T-helper 9 cell (primary cell): ENCODE results near the gene TCP11.

Experiments
- DNase-seq: peaks from one replicate; pipeline ENCODE4 v3.0.0-alpha.2; 2020
- total RNA-seq, 2 donors: gene quantifications; one replicate each; lab custom pipeline; 2026; lab: John Stamatoyannopoulos, UW

TCP11 gene
- 0 reads per million in 2 donors for total RNA-seq

DNA sequence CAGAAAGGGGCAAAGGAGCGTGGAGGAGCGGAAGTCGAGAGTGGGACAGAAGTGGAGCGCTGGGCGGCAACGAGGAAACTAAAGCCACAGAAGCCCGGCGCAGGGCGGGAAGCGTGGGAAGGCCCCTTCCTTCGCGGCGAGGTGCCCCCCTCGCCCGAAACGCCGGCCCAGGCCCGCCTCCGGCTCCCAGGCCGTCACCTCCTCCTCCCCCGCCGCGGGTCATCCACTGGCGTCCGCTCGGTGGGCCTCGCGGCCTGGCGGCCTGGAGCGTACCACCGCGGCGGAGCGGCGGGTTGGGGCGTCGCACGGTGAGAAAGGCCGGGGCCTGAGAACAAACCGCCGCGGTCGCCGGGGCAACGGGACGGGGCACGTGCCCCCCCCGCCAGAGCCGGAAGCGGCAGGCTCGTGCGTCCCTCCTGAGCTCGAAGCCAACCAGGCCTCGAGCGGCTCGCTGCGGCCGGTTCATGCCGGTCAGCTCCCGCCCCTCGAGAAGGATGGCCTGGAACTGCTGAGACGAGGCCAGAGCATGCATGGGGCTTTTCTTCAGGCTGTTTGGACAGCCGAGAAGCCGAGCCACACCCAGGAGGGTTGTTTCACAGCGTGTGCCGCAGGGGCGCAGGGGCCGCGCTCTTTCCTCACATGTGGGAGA is at the start of gene TCP11:
TCP11 (minus strand) TSS at position 333 of the 649 bp plus-strand sequence. CDS start 469 bp downstream, outside the sequence.
- DNase-seq, result no peak

DNA sequence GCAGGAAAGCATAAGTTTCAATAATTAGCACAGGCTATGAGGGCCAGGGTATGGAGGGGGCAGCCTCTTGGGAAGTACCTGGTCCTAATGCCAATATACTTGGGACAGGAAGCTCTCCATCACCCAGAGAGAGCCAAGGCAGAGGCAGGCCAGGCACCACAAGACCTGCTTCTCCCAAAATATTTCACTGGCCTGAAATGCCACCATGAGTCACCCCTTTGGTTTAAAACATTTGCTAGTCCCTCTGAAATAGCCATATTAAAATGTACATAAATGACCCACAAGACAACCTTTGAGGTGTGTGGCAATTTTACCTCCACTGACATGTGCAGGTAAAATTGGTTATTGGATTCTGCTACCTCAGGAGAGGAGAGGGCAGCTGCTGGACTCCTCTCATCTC is 49.2 kb upstream of the TCP11 start:
- no peak for DNase-seq

DNA sequence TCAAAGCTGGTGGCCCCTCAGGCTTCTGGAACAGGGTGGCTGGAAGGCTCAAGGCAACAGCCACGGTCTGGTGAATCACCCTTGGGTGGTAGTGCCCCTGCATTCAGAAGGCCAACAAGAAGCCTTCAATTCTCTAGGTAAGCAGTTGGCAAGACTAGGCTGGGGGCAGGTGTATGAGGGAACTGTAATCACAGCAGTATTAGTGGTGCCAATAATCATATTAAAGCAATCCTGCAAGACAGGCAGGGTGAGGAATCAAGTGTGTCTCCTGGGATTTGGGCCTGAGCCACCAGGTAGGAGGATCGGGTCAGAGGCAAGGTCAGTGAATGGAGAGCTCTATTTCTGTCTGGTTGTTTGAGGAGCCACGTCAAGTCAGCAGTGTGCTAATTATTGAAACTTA is 47.7 kb upstream of the TCP11 start:
- DNase-seq, result no peak

DNA sequence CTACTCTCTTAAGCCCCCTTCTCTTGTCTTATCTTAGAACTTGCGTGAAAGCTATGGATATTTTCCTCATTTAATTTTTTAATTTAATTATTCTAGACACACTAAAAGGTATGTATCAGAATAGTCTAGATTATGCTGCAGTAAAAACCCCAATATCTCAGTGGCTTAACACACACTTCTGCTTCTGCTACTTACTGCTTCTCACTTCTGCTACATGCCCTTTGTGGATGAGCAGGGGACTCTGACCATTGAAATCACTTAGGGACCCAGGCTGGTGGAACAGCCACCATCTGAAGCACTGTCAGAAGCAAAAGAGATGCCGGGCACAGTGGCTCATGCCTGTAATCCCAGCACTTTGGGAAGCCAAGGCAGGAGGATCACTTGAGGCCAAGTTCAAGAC is 45.4 kb upstream of the TCP11 start:
- DNase-seq, result no peak

DNA sequence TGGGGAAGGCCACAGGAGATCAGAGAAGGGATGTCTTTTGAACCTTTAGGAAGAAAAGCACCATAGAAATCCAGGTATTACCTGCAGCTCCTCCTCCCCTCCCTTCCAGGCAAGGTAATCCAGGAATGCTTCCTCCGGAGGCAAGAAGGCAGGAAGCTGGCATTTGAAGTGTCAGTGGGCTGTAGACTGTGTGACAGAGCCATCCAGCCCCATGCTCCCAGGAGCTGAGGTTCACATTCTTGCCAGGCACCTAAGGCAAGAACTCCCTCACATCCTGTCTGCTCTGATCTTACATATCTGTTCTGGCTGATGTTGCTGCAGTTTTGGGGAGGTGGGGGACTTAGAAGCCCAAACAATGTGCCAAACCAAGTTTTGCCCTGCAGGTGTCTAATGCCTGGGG is 44.8 kb upstream of the TCP11 start:
- DNase-seq, result no peak

DNA sequence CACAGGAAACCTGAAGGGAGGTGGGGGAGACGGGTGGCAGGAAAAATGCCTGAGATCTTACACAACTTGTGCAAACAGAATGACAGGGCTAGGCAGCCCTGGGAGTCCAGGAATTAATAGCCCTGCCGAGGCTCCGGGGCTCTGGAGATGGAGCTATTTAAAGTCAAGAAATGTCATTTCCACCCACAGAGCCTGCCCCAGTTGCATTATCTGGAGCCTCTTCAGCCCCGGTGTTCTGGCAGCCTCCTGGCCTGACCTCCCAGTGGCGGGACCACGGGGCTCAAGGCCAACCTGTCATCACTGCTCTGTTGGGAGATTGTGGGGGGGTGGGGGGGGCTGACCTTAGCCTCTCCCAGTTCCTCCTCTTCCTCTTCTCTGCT is 44.2 kb upstream of the TCP11 start:
- DNase-seq, result no peak

DNA sequence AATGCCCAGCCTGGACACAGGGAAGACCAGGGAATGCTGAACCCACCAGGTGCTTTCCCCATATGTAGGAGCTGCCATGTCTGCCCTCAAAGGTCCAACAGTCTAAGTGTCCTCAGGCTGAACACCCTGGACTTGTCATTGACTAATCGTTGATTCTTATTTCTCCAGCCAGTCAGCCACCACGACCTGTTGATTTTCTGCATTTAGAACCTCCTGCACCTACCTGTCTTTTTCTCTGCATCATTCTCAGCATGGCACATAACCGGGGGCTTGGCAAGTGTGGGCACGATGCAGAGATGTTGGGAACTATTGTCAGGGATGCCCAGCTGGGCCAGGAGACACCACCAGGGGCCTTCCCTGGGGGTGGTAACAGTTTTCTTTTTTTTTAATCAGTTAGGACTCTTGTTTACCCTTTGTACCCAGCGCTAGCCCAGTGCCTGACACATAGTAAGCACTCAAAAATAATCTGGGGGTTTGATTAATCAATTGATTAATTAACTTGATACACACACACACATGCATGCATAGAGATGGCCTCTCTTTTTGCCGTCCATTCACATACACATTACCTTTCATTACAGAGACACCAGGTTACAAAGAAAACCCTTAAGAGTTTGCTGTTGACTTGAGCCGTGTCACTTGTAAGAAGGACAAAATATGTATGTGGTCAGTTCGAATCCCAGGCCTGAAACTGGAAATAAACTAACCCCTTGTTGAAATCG is 43.6 kb upstream of the TCP11 start:
- no peak for DNase-seq

DNA sequence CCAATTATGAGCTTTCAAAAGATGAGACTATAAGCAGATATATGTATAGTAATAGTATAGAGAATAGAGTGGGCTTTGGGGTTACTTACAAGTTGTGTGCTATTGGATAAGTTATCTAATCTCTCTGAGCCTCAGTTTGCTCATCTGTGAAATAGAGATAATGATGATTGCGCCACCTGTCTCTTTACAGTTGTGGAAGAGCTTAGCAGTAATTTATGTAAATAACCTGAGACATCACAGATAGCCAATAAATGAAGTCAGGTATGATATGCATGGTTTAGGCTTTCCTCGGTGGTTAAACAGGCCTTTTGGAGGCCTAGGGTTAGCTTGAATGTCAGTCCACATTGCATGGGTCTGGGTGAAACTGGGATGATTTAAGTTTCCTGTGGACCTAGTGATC is 42.8 kb upstream of the TCP11 start:
- DNase-seq, result no peak

DNA sequence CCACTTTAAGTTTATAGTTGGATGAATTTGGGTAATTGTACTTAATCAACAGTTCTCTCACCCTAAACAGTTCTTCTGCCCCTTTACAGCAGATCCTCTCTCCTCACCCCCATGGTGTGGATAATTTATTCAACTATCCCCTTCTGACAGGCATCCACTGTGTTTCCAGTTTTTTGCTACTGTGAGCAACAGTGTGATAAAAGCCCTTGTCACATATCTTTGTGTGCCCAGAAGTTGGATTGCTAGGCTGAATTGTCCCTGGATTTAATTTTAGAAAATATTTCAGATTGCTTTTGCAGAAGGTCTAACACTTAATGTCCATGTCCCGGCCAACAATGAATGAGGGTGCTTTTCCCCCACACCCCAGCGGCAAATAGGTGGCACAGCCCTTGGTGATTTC is 42.1 kb upstream of the TCP11 start:
- no peak for DNase-seq

DNA sequence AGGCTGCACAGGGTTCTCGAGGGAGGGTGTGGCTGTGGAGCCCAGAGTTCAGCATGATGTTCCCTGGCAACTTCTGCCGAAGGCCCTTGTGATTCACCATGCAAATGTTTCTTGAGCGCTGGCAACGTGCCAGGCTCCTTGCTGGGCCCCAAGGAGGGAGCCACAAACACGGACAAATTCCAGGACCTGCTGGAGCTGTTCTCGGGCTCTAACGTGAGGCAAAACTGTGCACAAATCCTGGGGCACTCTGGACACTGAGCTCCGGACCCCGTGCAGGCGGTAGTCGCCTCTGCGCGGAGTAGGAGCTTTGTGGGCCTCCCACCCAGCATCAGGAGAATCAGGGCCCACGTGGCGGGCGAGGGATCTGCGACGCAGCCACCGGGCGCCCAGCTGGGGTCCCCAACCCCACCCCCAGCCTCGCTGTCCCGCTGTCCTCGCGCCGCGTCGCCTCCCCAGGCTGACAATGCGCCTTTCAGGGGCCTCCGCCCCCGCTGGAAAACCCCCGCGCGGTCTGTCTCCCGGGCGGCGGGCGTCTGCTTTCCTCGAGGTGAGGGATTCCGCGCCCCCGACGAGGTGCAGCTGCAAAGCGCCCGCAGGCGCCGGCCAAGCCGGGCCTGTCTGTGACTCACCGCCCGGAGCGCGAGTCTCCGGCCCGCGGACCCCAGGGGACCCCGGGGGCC is 40.9 kb upstream of the TCP11 start:
- DNase-seq, result no peak

DNA sequence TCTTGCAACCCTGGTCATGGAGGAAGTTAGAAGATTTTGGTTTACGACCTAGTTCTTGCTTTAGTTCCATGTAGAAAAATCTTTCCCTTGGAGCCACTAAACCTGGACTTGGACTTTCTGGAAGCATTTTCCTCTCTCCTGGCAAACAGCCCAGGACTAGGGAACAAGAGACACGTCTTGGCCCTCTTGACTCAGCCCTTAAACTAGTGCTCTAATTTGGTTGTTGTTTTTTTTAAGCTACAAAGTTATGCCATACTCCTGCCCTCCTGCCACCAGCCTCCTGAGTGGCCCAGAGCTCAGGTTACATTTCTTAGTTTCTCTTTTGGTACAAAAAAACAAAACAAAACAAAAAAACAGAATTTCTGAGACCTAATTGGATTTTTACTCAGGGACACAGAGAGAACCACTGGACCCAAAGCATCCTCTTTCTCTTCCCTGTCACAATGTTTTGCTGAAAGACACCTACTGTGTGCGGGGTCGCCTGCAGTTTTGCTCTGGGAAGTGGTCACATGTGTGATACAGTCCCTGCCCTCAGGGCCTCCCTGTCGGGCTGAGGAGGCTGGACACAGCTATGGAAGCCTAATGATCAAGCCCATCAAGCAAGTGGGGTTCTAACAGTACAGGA is 40.3 kb upstream of the TCP11 start:
- no peak for DNase-seq

DNA sequence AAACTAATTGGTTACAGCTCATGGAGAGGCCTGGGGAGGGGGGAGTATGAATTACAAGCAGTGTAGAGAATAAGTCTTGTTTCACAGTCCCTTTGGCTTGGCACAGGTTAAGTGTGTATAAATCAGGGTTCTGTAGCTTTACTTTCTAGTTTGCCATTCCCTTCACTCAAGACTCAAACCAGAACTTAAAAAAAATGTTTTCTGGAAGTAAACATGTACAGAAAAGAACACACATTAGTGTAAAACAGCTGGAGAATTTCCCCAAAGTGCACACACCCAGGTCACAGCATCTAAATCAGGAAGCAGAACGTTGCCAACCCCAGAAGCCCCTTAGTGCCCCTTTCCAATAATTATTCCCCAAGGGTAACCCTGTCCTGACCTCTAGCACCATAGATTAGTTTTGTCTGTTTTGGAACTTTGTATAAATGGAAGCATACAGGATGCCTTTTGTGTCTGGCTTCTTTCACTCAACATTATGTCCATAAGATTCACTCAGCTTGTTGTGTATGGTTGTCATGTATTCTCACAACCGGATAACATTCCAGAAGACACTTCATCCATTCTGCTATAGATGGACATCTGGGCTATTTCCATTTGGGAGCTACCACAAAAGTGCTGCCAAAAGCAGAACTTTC is 38.9 kb upstream of the TCP11 start:
- no peak for DNase-seq

DNA sequence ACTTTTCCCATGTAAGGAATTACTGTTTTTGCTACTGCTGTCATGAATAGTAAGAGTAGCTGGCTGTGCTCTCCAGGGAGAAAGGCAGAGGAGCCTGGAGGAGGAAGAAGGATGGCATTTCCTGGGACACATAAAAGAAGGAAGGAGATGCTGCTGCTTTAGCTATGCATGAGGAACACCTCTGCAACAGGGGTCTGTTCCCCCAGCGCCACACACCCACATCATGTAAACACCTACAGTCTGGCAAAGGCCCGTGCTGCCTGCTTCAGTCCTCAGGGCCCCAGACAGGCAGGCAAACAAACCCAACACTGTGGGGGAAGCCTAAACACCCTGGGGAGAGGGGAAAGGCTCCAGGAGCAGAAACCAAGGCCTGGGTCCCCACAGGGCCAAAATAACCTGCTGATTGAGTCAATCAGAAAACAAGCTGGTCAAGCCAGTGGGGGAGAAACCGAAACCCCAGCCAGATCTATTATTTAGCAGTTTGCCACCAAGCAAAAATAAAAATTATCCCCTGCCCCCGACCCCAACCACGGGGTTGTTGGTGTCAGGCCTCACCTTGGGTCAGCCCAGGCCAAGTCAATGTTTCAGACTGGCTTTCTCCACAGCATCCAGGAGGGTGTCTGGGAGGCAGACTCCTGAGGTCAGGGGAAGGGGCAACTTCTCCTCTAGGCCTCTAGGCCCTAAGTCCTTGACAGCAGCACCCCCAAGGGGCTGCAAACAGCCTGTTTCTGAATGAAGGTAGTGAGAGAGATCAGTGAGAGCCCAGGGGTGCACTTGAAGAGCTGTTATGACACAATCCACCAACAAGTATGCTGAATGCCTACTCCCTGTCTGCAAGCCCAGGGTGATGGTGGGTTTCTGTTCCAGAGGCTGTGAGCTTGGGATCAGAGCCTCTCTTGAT is 38.0 kb upstream of the TCP11 start:
- no peak for DNase-seq

DNA sequence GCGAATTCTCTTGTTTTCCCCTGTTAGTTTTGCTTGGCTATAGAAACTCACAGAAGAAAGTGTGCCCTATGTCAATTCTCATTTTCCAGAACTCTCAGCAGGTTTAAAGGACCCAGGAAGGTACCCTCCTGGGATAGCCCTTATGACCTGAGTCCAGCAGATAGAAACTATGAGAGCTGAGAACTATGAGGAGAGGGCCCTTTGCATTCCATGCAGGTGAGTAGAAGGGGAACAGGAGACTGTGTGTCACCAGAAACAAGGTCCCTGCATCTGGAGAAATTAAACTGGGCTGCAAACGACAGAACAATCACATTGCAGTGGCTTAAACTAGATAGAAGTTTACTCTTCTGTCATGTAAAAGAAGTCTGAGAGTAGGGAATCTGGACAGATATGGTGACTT is 36.9 kb upstream of the TCP11 start:
- DNase-seq, result no peak

DNA sequence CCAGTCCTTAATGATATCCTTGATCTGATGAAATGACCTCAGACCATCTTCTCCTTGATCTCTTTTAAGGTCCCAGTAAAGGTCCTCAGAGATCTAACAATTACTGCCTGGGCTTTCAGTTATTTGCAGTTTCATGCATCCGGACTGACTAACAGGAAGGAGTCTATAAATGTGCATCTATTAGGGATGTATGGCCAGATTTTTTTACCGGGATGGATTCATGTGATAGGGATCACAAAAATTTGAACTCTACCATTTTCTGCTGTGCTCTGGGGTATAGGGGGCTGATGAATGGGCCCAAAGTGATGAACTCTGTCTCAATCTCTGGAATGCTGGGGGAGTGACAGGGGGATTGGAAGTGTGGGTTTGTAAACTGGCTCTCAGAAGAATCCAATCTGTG is 36.5 kb upstream of the TCP11 start:
- no peak for DNase-seq

DNA sequence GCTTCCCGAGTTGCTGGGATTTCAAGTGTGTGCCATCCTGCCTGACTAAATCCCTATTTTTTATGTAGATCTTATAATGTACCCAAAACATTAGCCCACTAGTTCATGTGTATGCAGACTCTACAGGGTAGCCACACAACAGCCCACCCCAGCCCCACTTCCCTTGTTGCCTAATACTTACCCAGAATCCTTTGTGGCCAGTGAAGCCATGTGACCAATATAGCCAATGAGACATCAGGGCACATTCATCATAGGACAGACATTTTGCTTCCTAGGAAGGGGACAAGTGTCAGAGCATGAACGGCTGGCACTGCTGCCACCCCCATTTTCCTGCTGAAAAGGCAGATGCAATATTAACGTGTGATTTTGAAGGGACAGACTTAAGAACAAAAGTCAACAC is 36.0 kb upstream of the TCP11 start:
- no peak for DNase-seq

DNA sequence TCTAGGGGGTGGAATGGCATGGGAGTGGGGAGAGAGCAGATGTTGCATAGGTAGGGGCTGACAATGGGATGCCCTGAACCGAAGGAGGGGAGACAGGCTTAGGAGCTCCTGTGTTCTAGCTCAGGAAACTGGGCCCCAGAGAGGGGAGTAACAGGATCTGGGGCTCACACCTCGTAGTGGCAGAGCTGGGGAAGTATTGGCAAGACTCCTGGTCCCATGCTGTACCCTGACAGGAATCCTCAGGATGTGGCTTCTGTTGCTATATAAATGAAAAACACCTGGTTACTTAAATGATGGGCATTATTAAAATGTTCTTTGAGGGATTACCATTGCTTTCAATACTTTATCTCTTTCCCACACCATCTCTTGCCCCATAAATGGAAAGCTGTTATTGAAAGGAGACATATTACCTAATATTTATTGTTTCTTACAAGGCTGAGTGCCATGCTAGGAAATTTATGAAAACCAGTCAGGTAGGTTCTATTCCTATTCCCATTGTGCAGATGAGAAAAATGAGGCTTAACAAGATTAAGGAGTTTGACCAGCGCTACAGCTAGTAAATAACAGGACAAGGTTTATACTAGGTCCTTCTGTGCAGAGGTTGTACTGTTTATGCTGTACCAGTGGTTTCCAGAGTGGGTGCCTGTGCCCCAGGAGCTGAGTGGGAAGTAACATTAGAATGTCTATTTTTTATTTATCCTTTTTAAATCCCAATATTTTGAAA is 35.3 kb upstream of the TCP11 start:
- DNase-seq, result no peak

DNA sequence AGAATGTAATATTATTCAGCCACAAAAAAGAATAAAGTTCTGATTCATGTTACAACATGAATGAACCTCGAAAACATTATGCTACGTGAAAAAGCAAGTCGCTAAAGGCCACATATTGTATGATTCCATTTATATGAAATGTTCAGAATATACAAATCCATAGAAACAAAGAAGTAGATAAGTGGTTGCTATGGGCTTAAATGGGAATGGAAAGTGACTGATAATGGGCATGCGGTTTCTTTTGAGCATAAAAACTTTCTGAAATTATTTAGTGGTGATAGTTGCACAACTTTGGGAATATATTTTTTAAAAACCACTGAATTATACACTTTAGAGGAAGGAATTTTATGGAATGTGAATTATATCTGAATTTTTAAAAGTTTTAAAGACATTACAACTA is 33.4 kb upstream of the TCP11 start:
- DNase-seq, result no peak

DNA sequence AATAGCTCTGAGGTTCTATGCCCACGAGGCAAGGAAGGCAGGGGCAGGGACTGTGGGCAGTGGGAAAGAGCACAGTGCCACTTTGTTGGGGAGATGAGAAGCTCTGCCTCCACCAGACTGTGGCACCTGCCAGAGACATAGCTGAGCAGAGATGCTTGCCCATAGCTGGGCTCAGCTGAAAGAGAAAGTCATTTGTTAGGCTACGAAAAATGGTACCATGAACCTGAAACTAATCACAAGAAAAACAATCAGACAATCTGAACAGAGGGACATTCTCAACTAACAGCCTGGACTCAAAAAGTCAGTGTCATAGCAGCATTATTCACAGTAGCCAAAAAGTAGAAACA is 32.9 kb upstream of the TCP11 start:
- DNase-seq, result no peak

DNA sequence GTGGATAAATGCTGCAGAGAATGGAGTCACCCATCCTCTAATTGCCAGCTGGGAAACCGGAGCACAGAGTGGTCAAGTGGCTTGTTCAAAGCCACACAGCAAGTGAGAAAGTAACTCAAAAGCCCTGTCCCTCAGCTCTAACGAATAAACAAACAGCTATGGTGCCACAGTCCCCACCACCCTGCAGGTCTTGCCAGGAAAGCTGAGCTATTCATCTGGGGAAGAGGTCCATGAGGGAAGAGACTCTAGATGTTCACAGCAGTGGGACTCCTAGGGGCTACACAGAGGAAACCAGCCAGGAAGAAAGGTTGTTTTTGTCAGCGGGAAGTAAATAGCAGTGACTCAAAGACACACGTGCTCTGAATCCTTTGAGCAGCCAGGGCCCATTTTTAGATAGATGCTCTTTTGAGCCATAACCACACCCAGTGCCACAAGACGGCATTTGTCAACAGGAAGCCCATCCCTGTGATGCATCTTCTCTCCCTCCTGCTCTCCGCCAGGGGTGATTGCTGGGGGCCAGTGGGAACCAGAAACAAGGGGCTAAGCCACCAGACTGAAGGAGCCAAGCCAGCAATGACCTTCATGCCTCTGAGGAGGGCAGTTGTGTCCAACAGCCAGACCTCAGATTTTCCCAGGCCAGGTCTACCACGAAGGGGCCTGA is 32.4 kb upstream of the TCP11 start:
- DNase-seq, result no peak

DNA sequence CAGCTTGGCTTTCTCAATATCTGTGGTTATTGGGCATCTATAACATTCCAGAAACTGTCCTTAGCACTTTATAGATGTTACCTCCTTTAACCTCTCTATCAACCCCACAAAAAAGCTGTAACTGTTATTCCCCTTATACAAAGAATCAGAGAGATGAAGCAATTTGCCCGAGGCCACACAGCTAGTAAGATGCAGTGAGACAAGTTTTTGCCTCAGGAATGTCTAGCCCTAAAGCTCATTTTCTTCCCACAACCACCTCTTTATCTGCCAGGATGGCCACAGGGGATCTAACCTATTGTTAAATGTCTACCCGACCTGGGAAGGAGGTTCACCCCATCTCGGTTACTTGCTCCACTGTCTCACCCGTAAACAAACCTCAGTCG is 31.9 kb upstream of the TCP11 start:
- DNase-seq, result no peak
